HS-5 (cell line): ENCODE data around the gene TCEAL7.
"Not testable (repeated sequence)": the region's sequence is repeated elsewhere in the genome, so short reads cannot be mapped to it uniquely, and the experiment has no call there.

Source experiments
- DNase-seq: peaks from one replicate; pipeline ENCODE4 v3.0.0-alpha.2; 2012; ENCODE audit warnings: low read depth

TCEAL7 gene

GRCh38 chrX:103329991-103330390 is at the start of gene TCEAL7:
TCEAL7 (plus strand) TSS chrX:103330239; CDS start chrX:103331404, 1,165 bp downstream.
- DNase-seq, result no peak

- DNase-seq, result no peak
These were observed 36.9 kb upstream of the TCEAL7 start for GRCh38 chrX:103293118-103293517.

- DNase-seq, result no peak
These were observed 25.3 kb upstream of the TCEAL7 start for GRCh38 chrX:103304705-103305104.

- not testable (repeated sequence) for DNase-seq
These were observed 24.4 kb upstream of the TCEAL7 start for GRCh38 chrX:103305666-103306065.

GRCh38 chrX:103309860-103310554 is 20.0 kb upstream of the TCEAL7 start:
- no peak for DNase-seq

GRCh38 chrX:103310555-103311398 is 19.3 kb upstream of the TCEAL7 start, which contains the start of gene BEX2:
BEX2 (minus strand) TSS chrX:103310990; CDS start chrX:103309976, 1,014 bp downstream.
- DNase-seq, result no peak

- DNase-seq, result no peak
These were observed 18.6 kb upstream of the TCEAL7 start for GRCh38 chrX:103311399-103311780.

GRCh38 chrX:103330681-103331288 is 746 bp downstream of the TCEAL7 start:
- no peak for DNase-seq

GRCh38 chrX:103338663-103339062 is 8.6 kb downstream of the TCEAL7 start:
- no peak for DNase-seq

- no peak for DNase-seq
These were observed 13.1 kb downstream of the TCEAL7 start for GRCh38 chrX:103343105-103343504.

GRCh38 chrX:103344606-103345005 is 14.6 kb downstream of the TCEAL7 start:
- DNase-seq, result no peak

GRCh38 chrX:103347682-103348397 is 17.8 kb downstream of the TCEAL7 start:
- no peak for DNase-seq

- DNase-seq, result no peak
These were observed 26.2 kb downstream of the TCEAL7 start, which contains the start of gene TCEAL9 for GRCh38 chrX:103356130-103356798. TCEAL9 (plus strand) TSS chrX:103356506; CDS start chrX:103357685, 1,179 bp downstream.

- no peak for DNase-seq
These were observed 26.8 kb downstream of the TCEAL7 start for GRCh38 chrX:103356858-103357257.

GRCh38 chrX:103357871-103358270 is 27.8 kb downstream of the TCEAL7 start:
- no peak for DNase-seq

- DNase-seq, result not testable (repeated sequence)
These were observed 29.6 kb downstream of the TCEAL7 start for GRCh38 chrX:103359605-103360004.

GRCh38 chrX:103360092-103360491 is 30.1 kb downstream of the TCEAL7 start:
- no peak for DNase-seq

GRCh38 chrX:103360916-103361315 is 30.9 kb downstream of the TCEAL7 start:
- DNase-seq, result no peak

- no peak for DNase-seq
These were observed 31.8 kb downstream of the TCEAL7 start for GRCh38 chrX:103361798-103362197.

- no peak for DNase-seq
These were observed 32.4 kb downstream of the TCEAL7 start for GRCh38 chrX:103362474-103362873.

GRCh38 chrX:103363046-103363445 is 33.0 kb downstream of the TCEAL7 start:
- no peak for DNase-seq
